GM18951 (cell line): ENCODE results near the gene C9orf152.

ENCODE experiments used
- POLR2A ChIP-seq: IDR thresholded peaks from 4 replicates; pipeline ENCODE4 v1.6.1; 2011; ENCODE audit warnings: mild to moderate bottlenecking; ENCODE audit not compliant: insufficient read length, insufficient read depth; ENCODE audit errors: extremely low read depth
- in situ Hi-C: fragments of 300-500 bp; cut with MboI; formaldehyde crosslinking; loops from one replicate; pipeline ENCODE4 v1.12.0; 2022; ENCODE audit warnings: low sequenced_read_pairs, mixed read lengths, inconsistent platforms; ENCODE audit not compliant: unreplicated experiment

Gene C9orf152

GRCh38 chr9:110183208-110184145 is 24.5 kb downstream of the C9orf152 start:
- TF ChIP-seq POLR2A, result no peak
- in situ Hi-C loops, result loop anchor here (10.0 kb wide), 1 partner anchor 441 kb away; no protein-coding TSS in a partner anchor

GRCh38 chr9:110180511-110181434 is 27.2 kb downstream of the C9orf152 start:
- TF ChIP-seq POLR2A, result no peak
- in situ Hi-C loops, result loop anchor here (10.0 kb wide), 1 partner anchor 444 kb away; no protein-coding TSS in a partner anchor

GRCh38 chr9:110179734-110180133 is 28.2 kb downstream of the C9orf152 start:
- in situ Hi-C loops, result loop anchor here (10.0 kb wide), 1 partner anchor 445 kb away; no protein-coding TSS in a partner anchor

GRCh38 chr9:110178281-110178680 is 29.7 kb downstream of the C9orf152 start:
- in situ Hi-C loops, result no loop called here
- no peak for TF ChIP-seq POLR2A

More at GRCh38 chr9:110179734-110180133, 28.2 kb downstream of the C9orf152 start:
- TF ChIP-seq POLR2A, result no peak

- in situ Hi-C loops, result no loop called here
- no peak for TF ChIP-seq POLR2A
Observed at GRCh38 chr9:110175275-110175968, 32.5 kb downstream of the C9orf152 start.

GRCh38 chr9:110173322-110173642 is 34.7 kb downstream of the C9orf152 start:
- no peak for TF ChIP-seq POLR2A
- in situ Hi-C loops, result no loop called here

- in situ Hi-C loops, result no loop called here
- no peak for TF ChIP-seq POLR2A
Observed at GRCh38 chr9:110170357-110171257, 37.4 kb downstream of the C9orf152 start.

- TF ChIP-seq POLR2A, result no peak
- in situ Hi-C loops, result no loop called here
Observed at GRCh38 chr9:110168486-110168885, 39.5 kb downstream of the C9orf152 start.

- in situ Hi-C loops, result no loop called here
- no peak for TF ChIP-seq POLR2A
Observed at GRCh38 chr9:110161940-110162339, 46.0 kb downstream of the C9orf152 start.

- in situ Hi-C loops, result no loop called here
Observed at GRCh38 chr9:110160685-110161084, 47.3 kb downstream of the C9orf152 start.

GRCh38 chr9:110160123-110160522 is 47.8 kb downstream of the C9orf152 start:
- in situ Hi-C loops, result no loop called here
- TF ChIP-seq POLR2A, result no peak

More at GRCh38 chr9:110160685-110161084, 47.3 kb downstream of the C9orf152 start:
- TF ChIP-seq POLR2A, result no peak
